ENCODE data around the gene KLF15.

Gene KLF15

DNA sequence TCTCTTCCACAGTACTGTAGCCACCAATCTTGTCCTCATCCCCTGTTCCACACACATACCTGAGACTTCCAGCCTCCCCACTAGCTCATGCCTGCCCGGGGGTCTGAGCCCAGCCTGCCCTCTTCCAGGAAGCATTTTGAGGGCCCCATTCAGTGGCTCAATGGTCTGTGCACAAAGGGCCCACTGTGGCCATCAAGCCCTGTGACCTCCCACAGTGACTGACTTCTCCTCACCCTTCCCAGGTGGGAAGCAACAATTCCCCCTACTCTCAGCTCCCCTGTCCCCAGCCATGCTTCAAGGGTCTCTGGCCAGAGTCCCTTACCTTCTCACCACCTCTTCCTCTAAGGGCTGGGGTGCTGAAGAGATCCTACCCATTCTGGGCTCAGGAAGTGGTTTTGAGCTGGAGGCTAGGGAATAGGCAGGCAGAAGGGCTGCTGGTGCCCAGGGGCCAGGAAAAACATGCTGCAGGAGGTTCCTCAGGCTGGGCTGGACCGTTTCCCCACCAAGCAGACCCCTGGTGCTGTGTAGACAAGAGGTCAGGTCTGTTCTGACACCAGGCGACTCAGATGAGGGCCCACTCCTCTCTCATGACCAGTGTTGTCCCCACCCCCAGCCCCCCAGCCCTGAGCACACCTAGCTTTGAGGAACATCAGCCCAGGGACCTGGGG lies 3.0 kb upstream of the KLF15 start:
- DNase-seq (ENCODE audit: low spot score) = no peak

DNA sequence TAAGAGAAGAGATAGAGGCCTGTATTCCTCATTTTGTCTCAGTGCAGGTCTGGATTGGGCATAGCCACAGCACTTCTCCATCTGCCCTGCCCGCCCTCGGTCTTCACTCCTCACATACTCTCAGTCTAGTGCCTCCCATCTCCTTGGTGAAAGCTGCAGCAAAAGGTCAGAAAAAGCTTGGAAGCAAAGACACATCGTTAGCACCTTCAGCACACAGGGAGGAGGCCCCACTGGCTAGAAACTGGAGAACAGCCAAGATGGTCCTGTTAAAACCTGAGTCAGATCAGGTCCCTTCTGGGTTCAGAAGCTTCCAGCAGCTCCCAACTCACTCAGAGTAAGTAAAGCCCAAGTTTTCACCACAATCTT lies 1.6 kb upstream of the KLF15 start:
- no peak for DNase-seq (ENCODE audit: low spot score)

DNA sequence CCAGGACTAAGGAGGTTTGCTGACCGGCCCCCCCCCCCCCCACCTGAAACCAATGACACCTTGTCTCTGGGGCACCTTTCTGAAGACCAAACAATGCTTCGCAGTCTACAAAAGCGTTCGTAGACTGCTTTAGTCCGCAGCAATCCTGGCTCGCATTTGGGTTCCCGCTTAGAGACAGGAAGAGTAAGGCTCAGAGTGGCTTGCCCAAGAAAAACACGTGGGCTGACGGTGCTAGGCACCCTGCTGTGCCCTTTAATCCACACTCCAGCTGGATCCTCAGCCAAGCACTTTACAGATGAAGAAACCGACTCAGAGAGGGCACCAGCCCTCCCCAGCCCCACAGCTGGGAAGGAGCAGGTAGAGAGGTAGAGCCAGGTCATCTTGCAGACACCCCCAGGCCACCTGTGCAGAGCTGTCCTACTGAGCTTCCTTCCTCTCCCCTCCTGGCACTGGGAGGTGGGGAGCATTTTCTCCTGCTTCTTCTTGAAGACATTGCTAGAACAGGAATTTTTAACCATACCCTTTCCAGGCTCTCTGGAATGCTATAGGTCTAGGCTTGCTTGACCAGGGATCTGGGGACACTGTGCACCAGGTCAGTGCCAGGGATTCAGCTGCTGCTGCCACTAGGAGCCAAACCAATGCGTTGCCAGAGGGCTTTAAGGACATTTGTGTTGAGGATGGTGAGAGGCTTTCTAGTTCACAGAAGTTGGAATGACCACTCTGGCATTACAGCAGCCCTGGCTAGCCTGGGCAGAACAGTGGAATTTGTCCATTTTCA lies 1.0 kb upstream of the KLF15 start:
- DNase-seq (ENCODE audit: low spot score) = no peak

DNA sequence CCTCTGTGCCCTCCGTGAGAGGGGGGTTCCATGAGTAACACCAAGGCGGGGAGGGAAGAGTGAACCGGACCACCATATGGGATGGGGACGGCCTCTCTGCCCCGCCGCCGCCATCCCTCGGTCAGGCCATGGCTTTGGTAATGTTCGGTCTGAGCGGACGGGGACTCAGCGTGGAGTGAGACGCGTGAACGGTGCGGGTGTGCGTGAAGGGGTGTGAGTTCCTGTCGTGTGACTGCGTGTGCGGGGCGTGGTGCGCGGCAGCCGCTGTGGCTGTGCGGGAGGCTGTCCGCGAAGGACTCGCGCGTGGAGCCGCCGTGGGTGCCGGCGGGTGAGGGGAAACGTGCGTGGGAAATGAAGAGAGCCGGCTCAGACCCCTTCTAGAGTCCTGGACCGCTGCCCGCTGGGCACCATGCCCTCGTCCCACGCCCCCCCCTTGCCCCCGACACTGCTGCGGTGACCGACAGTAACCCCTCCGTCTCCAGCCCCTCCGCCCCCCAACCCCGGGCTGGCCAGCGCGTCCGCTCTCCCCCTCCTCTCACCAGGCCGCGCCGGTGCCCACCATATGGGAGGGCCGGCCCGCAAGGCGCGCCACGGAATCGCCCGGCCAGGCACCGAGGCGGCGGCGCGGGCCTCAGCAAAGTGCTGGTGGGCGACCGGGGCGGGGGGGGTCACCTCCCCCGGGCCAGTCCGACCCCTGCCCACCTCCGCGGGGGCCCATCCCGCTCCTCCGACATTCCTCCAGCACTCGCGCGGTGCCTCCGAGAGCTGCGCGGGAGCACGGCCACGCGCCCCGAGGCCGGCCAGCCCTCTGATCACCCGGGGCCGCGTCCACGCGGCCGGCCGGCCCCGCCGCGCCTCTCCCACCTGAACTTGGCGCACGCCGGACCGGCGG lies 589 bp downstream of the KLF15 start:
- peak; percentile 34 for DNase-seq (ENCODE audit: low spot score)

DNA sequence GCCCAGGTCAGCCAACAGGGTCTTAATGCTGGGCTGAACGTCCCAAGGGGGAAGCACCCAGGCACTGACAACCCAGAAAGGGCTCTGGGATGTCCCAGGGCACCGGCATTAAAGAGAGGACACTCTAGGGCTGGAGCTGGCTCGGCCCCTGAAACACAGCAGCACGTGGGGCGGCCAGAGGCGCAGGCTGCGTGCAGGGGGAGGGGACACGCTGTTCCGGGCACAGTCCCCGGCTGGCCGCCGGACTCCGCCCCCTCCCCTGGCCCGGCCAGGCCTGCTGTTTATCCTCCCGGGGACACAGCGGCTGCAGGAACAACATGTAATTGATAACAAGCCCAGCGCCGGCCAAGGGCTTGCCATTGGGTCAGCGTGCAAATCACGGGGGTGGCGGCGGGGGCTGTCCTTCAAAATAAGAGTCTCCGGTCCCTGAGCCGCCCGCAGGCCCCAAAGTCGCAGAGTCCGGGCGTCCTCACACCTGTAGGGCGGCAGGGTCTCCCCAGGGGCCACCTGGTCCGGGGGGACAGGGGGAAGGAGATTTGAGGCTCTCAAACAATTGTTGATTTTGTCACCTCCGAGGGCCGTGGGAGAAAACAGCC lies 1.3 kb downstream of the KLF15 start:
- peak; percentile 40 for DNase-seq (ENCODE audit: low spot score)

DNA sequence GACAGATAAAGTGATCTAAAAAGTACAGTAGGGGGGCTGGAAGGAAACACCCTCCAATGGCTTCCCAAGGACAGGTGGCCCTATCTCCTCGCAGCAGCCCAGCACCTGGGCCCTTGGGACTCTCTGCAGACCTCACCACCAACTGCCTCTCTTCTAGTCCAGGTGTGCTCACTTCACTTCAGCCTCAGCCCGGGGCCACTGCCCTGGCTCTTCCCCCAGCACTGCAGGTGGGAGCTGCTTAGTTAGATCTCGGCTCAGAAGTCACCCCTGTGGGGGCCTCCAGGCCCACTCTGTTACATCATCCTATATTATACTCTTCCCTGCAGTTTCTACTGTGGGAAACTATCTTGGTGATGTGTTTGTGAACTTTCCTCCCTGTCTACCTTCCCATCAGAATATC lies 2.0 kb downstream of the KLF15 start:
- peak; percentile 58 for DNase-seq (ENCODE audit: low spot score)

DNA sequence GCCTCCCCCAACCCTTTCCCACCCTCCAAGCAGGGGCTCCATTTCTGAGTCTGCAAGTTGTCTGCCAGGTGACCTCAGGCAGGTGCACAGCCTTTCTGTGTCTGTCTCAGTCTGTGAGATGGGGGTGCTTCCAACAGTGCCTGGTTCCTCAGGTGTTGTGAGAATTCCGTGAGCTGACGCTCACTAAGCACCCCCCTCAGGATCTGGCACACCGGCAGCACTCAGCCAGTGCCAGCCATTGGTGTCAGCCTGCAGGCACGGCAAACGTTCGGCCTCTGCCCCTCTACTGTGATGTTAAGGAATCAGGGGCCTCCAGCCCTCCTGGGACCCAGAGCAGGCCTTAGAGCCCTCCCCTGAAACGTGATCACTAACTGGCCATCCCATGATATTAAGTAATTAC lies 2.4 kb downstream of the KLF15 start:
- no peak for DNase-seq (ENCODE audit: low spot score)

DNA sequence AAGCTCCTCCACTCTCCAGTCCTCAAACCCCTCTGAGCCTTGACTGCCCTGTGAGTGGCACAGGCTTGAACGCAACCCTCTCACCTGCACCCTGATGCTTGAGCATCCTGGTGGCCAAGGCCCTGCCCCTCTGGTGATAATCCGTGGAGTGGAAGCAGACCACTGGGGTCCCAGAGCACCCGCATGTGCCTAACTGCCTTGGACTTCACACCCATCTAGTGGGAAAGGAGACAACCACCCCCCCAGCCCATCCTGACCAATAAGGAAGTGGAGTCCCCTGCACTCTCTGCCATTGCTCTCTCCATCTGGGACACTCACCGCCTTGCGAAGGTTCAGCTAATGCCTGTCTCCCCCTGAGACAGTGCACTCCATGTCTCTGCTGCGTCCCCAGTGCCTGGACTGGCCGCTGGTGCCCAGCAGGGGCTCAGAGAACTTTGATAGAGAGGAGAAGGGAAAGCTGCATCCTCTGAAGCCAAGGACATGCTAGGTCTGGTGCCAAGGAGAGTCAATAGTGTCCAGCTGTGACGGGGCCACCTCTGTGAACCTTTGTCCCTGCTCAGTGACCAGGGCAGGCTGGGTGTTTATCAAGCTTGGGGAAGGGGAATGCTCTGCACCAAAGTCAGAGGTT lies 3.4 kb downstream of the KLF15 start:
- no peak for DNase-seq (ENCODE audit: low spot score)

DNA sequence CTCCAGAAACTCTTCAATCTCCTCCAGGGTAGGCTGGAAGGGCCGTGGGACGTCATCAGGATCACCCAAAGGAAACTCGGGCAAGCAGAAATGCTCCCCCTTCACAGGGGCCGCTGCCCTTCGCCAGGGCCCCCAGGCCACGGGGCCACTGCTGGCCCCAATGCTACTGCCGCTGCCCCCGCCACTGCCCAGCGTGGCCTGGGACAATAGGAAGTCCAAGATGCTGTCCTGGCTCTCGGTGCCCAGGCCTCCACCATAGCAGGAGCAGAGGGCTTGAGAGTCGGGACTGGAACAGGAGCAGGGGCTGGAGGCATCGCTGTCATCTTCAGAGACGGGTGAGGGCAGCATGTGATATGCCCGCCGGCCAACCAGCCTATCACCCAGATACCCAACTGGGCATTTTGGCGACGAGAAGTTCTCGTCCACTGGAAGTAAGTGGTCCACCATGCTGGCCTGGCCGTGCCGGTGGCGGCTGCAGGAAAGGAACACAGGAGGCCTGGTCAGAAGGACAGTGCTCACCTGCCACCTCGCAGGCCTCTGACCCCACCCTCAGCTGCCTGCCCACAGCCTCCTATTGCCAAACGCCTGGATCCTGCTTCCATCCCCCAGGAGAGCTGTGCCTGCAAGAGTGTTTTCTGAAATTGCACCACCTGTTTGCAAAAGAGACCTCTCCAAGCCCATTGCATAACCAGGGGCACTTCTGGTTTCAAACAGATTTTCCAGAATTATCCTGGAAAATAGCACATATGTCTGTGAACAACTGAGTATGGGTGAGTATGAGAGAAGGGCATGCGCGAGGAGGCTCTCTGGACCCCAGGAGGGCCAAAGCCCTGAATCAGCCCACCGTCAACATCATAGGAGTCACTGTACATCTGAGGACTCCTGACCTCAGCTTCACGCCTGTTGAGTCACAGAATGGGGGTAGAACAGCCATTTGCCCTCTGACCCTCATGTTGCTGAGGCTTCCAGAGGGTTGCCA lies 4.4 kb downstream of the KLF15 start:
- DNase-seq (ENCODE audit: low spot score) = no peak

DNA sequence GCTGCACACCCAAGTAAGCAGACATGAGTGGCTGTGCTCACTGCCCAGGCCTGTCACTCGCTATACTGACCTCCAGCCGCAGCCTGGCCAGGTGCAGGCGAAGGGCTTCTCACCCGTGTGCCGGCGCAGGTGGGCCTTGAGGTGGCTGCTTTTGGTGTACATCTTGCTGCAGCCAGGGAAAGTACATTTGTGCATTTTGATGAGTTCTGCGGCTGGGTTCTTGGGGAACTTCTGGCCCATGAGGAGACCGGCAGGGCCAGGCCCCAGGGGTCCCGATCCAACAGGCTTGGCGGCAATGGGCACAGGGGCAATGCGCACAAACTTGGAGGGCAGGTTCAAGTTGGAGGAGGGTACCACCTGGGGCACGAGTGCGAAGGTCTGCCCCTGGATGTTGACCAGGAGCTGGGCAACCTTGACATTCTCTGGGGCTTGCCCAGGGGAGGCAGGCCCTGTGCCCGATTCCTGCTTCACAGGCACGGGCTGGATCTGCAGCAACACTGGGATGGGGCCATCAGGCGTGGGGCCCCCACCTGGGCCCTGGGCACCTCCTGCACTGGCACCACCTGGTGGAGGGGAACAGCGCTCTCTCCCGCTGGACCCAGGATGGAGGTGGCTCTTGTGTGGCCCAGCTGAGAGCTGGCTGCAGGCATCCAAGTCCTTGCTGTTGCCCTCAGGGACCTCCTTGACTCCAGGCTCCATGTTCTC lies 5.3 kb downstream of the KLF15 start:
- no peak for DNase-seq (ENCODE audit: low spot score)

DNA sequence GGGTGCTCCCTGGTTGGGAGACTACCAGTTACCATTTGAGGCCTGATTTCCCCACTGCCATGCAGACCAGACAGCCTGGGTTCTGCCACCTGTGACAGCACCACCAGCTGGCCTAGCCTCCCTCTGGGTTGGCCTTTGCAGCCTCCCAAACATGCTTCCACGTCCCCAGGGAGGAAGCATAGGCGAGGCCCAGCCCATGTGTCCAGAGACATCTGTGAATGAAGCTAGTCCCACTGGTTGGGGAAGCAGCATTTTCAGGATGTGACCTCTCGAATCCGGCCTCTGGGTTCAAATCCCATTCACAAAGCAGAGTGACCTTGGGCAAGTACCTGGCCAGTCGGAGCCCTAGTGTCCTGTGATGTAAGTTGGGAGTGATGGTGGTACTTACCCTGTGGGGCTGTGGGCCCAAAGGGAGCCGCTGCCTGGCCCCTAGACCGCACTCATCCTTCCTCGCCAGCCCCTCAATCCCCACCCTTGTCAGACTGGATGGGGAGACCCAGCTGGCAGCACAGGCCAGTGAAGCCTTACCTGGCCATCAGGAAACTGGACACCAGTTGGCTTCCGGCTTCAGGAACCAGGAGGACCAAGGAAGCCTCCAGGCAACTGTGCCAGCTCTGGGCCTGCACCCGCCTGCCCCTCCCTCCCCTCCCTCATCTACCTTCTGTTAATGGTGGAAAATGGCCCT lies 6.0 kb downstream of the KLF15 start:
- no peak for DNase-seq (ENCODE audit: low spot score)

DNA sequence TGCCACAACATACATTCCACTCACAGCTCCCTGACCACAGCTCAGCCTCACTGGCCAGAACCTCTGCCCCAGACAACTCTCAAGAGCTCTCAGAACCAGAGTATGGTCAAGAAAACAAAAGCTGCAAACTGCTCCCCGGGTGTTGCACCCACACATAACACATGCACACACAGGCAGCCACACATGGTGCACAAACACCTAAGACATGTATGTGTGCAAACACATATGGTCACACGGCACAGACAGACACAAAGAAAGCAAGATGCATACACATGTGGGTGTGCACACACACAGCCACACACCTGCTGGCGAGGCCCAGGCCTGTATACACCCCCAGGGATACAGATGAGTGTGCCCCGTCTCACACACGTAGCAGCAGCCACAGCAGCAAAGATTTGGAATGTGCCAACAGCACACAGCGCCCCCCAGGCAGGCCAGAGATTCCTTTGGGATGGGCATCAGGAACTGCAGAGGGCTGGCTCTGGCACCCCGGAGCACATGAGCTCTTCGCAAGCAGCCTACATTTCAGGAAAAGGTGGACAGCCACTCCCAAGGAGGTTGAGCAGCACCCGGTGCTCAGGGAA lies 6.6 kb downstream of the KLF15 start:
- no peak for DNase-seq (ENCODE audit: low spot score)

DNA sequence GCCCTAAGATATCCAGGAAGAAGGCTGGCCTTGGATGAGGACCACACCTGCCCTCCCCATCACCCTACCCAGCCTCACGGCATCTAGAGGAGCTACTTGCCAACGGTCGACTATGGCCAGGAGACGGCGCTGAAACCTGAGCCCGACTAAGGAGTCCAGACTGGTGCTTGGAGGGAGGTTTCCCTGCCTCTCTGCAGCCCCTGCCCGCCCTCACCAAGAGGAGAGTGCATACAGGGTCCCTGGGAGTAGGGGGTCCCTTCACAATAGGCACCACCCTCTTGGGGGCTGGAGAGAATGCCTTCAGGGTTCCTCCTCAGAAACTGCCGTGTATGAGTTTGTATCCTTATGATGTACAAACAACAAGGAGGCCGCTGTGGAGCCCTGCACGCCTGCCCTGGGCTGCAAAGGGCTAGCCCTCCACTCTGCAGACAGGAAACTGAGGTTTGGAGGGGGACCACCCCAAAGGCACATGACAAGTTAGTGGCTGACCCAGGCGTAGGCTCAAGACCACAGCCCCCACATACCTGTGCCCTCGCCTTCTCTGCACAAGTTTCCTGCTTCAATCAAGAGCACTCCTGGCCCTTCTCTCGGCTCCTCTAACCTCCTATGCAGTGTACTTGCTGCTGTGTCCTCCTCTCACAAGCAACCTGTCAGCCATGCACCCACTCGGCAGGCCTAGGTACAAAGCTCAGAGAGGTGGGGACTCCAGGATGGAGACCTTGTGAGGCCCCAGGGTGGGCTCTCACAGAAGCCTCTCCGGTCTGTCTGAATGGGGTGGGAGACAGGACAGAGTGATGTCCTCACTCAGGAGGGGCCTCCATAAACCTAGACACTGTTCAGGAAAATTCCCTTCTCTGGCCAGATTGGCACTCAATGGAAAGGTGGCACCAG lies 7.4 kb downstream of the KLF15 start:
- no peak for DNase-seq (ENCODE audit: low spot score)

DNA sequence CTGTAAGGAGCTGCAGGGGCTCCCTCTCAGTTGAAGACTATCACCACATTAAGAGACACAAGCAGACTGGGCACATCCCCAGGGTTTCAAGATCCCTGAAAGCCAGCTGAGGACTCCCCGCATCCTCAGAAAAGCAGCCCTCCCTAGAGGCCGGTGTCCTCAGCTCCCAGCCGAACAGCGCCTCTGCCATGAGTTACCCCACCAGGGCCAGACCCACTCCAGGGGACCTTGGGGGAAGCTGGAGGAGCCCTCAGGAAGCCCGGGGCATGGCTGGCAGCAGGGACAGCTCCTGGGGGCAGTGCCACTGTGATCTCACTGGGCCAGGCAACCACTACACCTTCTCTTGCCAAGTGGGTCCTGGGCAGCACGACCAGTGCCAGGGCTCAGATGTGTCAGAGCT lies 8.1 kb downstream of the KLF15 start:
- DNase-seq (ENCODE audit: low spot score) = no peak

DNA sequence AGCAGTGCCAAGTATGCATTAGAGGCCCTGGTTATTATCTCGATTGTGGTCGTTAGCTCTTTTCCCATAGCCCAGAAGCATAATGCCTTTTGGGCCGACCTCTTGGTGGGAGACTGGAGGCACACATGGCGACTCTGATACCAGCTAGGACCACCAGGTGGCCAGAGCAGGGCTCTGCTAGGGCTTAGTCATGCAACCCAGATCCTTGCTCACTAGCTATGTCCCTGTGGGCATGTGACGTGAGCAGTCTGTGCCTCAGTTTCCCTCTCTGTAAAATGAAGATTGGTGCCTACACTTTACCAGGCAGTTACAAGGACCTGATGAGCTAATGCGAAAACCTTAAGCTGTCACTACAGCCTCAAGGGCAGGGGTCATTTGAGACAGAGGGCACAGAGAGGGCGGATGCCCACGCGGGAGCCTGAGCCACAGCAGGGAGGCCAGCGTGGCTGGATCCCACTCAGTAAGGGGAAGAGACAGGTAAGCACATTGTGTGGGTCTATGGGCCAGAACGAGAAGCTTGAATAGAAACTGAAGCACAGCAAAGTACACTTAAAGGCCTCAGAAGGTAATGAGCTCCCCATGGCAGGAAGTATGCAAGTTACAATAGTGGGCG lies 8.8 kb downstream of the KLF15 start:
- peak; percentile 45 for DNase-seq (ENCODE audit: low spot score)

DNA sequence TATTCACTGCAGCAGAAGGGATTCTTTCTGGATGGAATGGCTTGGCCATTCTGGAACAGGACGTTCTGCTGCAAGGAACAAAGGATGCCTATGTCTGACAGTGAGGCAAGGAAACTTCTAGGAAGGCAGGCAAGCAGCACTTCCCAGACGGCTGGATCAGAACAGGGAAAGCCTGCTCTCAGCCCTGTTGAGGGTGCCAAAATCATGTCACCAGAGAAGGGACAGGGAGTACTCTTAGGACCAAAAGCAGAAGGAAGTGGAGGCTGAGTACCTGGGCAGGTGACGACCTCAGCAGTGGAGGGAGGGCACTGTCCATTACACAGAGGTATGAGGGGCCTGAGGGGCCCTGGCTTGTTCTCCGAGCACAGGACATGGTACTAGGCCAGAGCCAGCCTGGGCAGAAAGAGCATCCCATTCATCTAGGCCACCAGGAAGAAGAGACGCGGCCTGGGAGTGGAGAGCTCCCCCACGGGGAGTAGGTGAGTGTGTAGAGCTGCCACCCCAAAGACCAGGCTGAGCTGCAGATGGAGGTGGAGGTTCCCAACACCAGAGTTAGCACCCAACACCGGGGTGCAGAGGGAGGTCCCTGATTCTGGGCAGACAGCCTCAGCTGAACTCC lies 9.6 kb downstream of the KLF15 start:
- no peak for DNase-seq (ENCODE audit: low spot score)

DNA sequence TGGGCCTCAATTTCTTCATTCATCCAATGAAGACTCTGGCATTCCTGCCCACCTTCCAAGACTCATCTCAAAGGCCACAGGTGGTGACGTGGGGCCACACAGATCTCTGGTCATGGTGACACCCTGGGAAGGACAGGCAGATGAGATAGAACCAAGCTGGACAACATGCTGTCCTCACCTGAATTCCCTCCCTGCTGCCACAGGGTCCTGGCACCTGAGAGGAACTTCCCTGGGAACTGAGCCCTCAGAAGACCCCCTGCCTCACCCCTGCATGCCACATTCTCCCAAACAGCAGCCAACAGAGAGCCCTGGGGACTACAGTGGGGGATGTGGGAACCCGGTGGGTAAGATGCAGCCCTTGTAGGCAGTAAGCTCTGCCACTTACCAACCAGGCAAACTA lies 10.7 kb downstream of the KLF15 start:
- no peak for DNase-seq (ENCODE audit: low spot score)
